Measurements from ENCODE around the gene UBFD1. TPM values are rescaled to one million over a fixed set of nuclear protein-coding genes. Genes with fewer than 3 reads are reported as not detected.

UBFD1 gene
- total and polyA plus RNA-seq, 2 of the 8 experiments (the other 6 are each of a cell fraction or from before 2014, with no cell fraction given) = 66.3 to 106 TPM

- no peak overlapping the region for H3K4me3 ChIP-seq (ENCODE audit: extremely low read depth in 1 of 4, insufficient read depth in 2 of 4, low read depth in 3 of 4, low read length in 4 of 4)
- no peak overlapping the region for H2BK20ac ChIP-seq (ENCODE audit: low read length)
- no peak overlapping the region for H3K14ac ChIP-seq (ENCODE audit: insufficient read length)
- no peak overlapping the region for H3K9ac ChIP-seq (replicated peaks in 1 of 4; ENCODE audit: extremely low read depth in 1 of 4, low read depth in 3 of 4, low read length in 3 of 4)
- H3K27me3 ChIP-seq (replicated peaks in 1 of 4; ENCODE audit: control insufficient read depth in 3 of 4, extremely low read depth in 1 of 4, insufficient read depth in 3 of 4, low read length in 3 of 4) = no peaks in the 10 kb centered on the region
- H2BK12ac ChIP-seq (ENCODE audit: low read depth, low read length) = no peak overlapping the region
- no peak overlapping the region for H3K4ac ChIP-seq (replicated peaks; ENCODE audit: insufficient read length, low read depth, low read length)
- no peak for DNase-seq (ENCODE audit: low read depth in 1 of 2, low spot score in 2 of 2)
- H3K23ac ChIP-seq (ENCODE audit: insufficient read length) = no peak overlapping the region
- no peaks in the 10 kb centered on the region for H3K9me3 ChIP-seq (ENCODE audit: insufficient read depth in 2 of 2, low read depth in 1 of 2, low read length in 1 of 2)
- WGBS, 2 experiments (ENCODE audit: extremely low coverage in 1 of 2, insufficient coverage in 1 of 2, insufficient read length in 1 of 2, insufficient replicate concordance in 2 of 2, low coverage in 1 of 2, low lambda C conversion rate in 2 of 2, missing lambda C conversion rate in 1 of 2) = 87% methylated on average over 6 of the region's 6 CpGs; no CpG with 5 or more reads in 1 of the 2 experiments
- POLR2A ChIA-PET (ENCODE audit: partially characterized antibody) = no interaction called here
- H3K23me2 ChIP-seq (ENCODE audit: low read depth, low read length) = no peaks in the 10 kb centered on the region
- no peak overlapping the region for H4K5ac ChIP-seq (ENCODE audit: insufficient read length, low read depth, low read length)
- no peaks in the 10 kb centered on the region for H3K79me2 ChIP-seq (ENCODE audit: control insufficient read depth in 1 of 2, insufficient read depth in 2 of 2, low read length in 2 of 2)
- no peaks in the 10 kb centered on the region for H3K4me1 ChIP-seq (replicated peaks in 1 of 4; ENCODE audit: control insufficient read depth in 3 of 4, insufficient read depth in 4 of 4, low read length in 3 of 4)
- H3K27ac ChIP-seq (ENCODE audit: low read depth, low read length) = no peak overlapping the region
- H3K79me1 ChIP-seq (ENCODE audit: low read depth, low read length) = no peaks in the 10 kb centered on the region
- H2BK15ac ChIP-seq (ENCODE audit: low read length) = no peak overlapping the region
- no peak overlapping the region for H3K18ac ChIP-seq (ENCODE audit: extremely low read depth, low read length)
- H2BK120ac ChIP-seq (replicated peaks; ENCODE audit: low read depth, low read length) = no peak overlapping the region
- peaks cover 6 to 56% (median 16%) of the 10 kb centered on the region in 4 experiments; a peak in 6 of 8 replicates for H3K36me3 ChIP-seq (ENCODE audit: control insufficient read depth in 2 of 4, insufficient read depth in 4 of 4, low read length in 3 of 4)
- no peak for FAIRE-seq
- peaks cover 0 to 2% of the 10 kb centered on the region in 2 experiments for H4K20me1 ChIP-seq (replicated peaks in 1 of 2; ENCODE audit: control insufficient read depth in 1 of 2, insufficient read depth in 2 of 2, low read length in 2 of 2)
- no peak overlapping the region for H3K56ac ChIP-seq (replicated peaks; ENCODE audit: insufficient read length, low read depth, low read length)
- H2AFZ ChIP-seq (ENCODE audit: low read length) = no peak overlapping the region
- no peak overlapping the region for H3K4me2 ChIP-seq (ENCODE audit: insufficient read depth in 1 of 2, low read depth in 2 of 2, low read length in 2 of 2)
- no peak overlapping the region for H2BK5ac ChIP-seq (ENCODE audit: low read depth, low read length)
- no peak overlapping the region for H4K8ac ChIP-seq (ENCODE audit: extremely low read depth, insufficient read depth, low read length)
- no peak overlapping the region for H4K91ac ChIP-seq (replicated peaks; ENCODE audit: insufficient read length, low read length)
- CTCF ChIA-PET (ENCODE audit: partially characterized antibody) = no interaction called here
- H2AK5ac ChIP-seq (ENCODE audit: low read depth, low read length) = no peak overlapping the region
- no peak for TF ChIP-seq NANOG (IDR thresholded peaks at IDR 0.05; ENCODE audit: insufficient read depth, low read depth, low read length, poor library complexity, severe bottlenecking)
- TF ChIP-seq TCF12 (IDR thresholded peaks at IDR 0.05; ENCODE audit: low read depth, low read length) = no peak
- no peak for TF ChIP-seq EP300 (IDR thresholded peaks at IDR 0.05; ENCODE audit: borderline replicate concordance in 1 of 2, low read depth in 2 of 2, low read length in 2 of 2)
- TF ChIP-seq POLR2A (IDR thresholded peaks at IDR 0.05; ENCODE audit: control extremely low read depth in 1 of 2, low read depth in 2 of 2, low read length in 2 of 2) = no peak
- no peak for TF ChIP-seq GABPA (IDR thresholded peaks at IDR 0.05; ENCODE audit: borderline replicate concordance, insufficient read depth, low read length)
- TF ChIP-seq MAFK (IDR thresholded peaks at IDR 0.05; ENCODE audit: low read depth, low read length) = no peak
- TF ChIP-seq CEBPB (IDR thresholded peaks at IDR 0.05; ENCODE audit: low read depth, low read length) = no peak
- TF ChIP-seq KDM4A (IDR thresholded peaks at IDR 0.05; ENCODE audit: low read depth, low read length, severe bottlenecking) = no peak
- TF ChIP-seq TAF1 (IDR thresholded peaks at IDR 0.05; ENCODE audit: low read depth, low read length) = no peak
- no peak for TF ChIP-seq CTBP2 (IDR thresholded peaks at IDR 0.05; ENCODE audit: borderline replicate concordance, insufficient read depth, insufficient read length, low read length)
- no peak for TF ChIP-seq SUZ12 (IDR thresholded peaks at IDR 0.05; ENCODE audit: low read length)
- no peak for TF ChIP-seq SP1 (IDR thresholded peaks at IDR 0.05; ENCODE audit: low read depth, low read length)
- no peak for TF ChIP-seq CBX5 (IDR thresholded peaks at IDR 0.05; ENCODE audit: low read depth, low read length)
- no peak for TF ChIP-seq KDM1A (IDR thresholded peaks at IDR 0.05; ENCODE audit: borderline replicate concordance, low read length)
- TF ChIP-seq TAF7 (optimal IDR thresholded peaks at IDR 0.05; ENCODE audit: borderline replicate concordance, low read depth, low read length) = no peak
- TF ChIP-seq POLR2AphosphoS5 (IDR thresholded peaks at IDR 0.05; ENCODE audit: low read depth, low read length) = no peak
Measured at GRCh38 chr16:23607726-23608125, 50.2 kb downstream of the UBFD1 start.

All from H1 (cell line).